Measurements from ENCODE around the gene XCR1. TPM values are rescaled to one million over a fixed set of nuclear protein-coding genes. Genes with fewer than 3 reads are reported as not detected.
"Not testable (repeated sequence)": the region's sequence is repeated elsewhere in the genome, so short reads cannot be mapped to it uniquely, and the experiment has no call there.

XCR1 gene
- polyA plus RNA-seq, 10 donors = 0.05 to 0.90 (median 0.19) TPM

GRCh38 chr3:46046231-46046630, 18.9 kb upstream of the XCR1 start:
- DNase-seq = not testable (repeated sequence)

- no peak for DNase-seq
Observed at GRCh38 chr3:46038916-46039315, 11.6 kb upstream of the XCR1 start.

DNA sequence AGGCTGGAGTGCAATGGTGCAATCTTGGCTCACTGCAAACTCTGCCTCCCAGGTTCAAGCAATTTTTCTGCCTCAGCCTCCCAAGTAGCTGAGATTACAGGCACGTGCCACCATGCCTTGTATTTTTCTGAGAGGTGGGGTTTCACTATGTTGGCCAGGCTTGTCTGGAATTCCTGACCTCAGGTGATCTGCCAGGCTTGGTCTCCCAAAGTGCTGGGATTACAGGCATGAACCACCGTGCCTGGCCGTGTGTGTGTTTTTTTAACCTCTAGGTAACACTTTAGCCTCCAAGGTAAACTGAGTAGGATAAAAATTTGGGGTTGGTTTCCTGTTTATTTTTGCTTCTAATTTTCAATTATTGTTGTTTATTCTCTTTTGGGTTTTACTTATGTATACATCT, 10.8 kb upstream of the XCR1 start:
- DNase-seq = not testable (repeated sequence)

DNA sequence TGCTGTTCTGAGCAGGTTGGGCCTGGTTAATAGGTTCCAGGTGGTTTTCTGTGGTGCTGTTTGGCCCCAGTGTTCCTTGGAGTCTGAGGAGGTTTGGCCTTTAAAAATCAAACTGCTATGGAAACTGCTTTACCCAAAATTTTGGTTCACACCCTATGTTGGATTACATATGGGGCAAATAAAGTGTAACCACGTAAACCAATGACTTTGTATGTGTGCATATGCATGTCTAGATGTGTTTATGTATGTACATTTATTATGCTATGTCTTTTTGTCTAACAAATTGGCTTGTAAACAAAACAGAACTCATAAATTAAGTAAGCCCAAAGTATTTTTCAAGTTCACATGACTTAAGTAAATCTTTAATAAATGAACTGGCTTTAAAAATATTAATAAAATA, 8.9 kb upstream of the XCR1 start:
- DNase-seq = no peak

- DNase-seq = no peak
Observed at GRCh38 chr3:46031747-46032146, 4.5 kb upstream of the XCR1 start.

DNA sequence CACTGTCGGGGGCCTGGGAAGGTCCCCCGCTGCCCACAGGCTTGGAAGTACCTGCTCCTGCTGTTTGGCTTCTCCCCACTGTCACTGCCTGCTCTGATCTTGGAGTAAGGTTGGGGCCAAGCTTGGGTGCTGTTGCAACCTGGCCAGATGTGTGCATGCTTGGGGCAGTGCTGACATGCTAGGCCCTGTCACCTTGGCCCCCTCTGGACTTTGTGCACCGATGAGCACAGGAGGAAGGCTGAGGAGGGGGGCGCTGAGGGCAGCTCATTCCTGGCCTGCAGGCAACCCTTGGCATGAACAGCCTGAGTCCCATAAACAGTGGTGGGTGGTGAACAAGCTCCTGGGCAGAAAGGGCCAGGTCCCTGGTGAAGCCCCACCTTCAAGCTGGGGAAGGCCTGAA, 4.0 kb upstream of the XCR1 start:
- no peak for DNase-seq

DNA sequence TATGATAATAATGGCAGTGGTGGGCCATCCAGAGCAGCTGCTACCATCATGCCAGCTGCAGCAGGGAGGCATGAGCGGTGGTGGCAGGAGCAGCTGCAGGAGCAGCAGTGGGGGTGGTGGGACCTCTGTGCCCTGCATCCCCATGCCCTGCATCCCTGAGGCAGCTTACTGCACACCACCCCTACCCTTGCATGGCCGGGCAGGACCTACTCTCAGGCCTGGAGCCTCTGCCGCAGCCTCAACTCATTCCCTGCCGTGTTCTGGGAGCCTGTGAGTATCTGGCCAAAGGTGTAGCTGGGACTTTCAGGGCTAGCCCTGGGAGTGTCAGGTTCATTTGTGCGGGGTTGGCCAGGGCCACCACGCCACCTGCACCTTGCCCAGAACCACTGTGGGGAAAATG, 3.3 kb upstream of the XCR1 start:
- no peak for DNase-seq

- DNase-seq = no peak
Observed at GRCh38 chr3:46029953-46030543, 2.8 kb upstream of the XCR1 start.

DNA sequence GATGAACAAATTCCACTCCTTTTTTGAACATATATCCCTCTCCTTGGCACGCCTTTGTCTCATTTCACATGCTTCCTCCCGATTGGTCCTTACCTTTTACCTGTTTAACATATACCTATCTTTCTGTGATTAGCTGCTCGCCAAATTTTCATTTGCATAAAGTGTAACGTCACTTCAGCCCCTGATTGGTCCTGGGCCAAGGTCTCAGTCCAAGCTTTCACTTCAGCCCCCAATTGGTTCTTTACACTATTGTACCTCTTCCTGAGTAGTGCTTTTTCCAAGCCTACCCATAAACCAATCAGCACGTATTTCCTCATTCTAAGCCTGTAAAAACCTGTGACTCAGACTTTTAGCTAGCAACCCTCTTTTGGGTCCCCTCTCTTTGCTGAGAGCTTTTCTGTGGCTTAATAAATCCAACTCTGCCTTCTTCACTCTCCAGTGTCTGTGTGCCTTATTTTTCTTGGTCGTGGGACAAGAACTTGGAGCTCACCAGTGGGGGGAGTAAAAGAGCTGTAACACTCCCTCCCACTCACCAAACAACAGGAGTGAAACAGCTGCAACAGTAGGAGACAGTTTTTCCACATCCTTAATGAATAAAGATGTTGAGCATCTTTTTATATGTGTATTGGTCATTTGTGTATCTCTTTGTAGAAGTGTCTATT, 584 bp upstream of the XCR1 start:
- no peak for DNase-seq

DNA sequence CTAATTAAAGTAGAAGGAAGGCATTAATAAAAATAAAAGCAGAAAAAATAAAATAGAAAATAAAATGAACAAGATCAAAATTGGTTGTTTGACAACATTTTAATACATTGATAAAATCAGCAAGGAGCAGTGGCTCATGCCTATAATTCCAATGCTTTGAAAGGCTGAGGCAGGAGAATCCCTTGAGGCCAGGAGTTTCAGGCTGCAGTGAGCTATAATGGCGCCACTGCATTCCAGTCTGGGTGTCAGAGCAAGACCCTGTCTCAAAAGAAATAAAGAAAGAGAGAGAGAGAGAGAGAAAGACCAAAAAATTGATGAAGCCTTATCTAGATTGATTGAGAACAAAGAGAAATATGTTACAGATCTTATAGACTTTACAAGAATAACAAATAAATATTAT, 2.1 kb downstream of the XCR1 start:
- DNase-seq = no peak

GRCh38 chr3:46024131-46024530, 3.2 kb downstream of the XCR1 start:
- no peak for DNase-seq

DNA sequence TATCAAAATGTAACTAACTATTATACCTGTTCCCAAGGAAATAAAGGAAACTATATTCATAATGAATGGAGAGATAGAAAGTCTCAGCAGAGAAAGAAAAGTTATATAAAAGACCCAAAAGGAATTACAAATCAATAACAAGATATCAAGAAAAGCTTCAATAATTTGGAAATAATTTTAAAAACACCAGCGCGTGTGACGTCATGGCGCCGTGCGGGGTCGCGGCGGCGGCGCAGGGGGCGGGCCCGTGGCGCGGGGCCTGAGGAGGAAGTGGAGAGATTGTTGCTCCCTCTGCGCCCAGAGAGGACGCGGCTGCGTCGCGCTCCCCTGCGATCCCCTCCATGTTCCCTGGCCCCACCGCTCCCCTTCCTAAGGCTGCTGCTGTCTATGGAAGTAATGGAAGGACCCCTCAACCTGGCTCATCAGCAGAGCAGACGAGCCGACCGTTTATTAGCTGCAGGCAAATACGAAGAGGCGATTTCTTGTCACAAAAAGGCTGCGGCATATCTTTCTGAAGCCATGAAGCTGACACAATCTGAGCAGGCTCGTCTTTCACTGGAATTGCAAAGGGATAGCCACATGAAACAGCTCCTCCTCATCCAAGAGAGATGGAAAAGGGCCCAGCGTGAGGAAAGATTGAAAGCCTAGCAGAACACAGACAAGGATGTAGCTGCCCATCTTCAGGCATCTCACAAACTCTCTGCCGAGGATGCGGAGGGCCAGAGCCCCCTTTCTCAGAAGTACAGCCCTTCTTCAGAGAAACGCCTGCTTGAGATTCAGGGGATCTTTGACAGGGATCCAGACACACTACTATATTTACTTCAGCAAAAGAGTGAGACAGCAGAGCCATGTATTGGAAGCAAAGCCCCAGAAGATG, 4.1 kb downstream of the XCR1 start:
- DNase-seq = no peak

GRCh38 chr3:46021516-46021915, 5.8 kb downstream of the XCR1 start:
- no peak for DNase-seq

- no peak for DNase-seq
Observed at GRCh38 chr3:46020766-46021510, 6.3 kb downstream of the XCR1 start.

DNA sequence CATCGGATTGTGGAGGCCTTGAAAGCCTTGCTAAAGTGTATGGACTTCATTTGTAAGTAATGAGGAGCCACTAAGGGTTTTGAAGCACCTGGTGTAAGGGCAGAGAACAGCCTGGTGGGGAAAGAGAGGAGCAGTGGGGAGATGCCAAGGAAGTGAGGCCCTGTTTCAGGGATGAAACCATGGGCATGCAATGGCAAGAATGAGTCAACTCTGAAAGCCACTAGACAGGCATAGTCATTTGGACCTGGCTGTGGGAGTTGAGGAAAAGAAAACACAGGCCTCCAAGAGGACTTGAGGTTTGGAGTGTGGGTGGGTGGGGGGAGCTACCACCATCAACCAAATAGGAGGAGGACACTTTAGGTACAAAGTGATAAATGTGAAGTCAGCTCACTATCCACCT, 7.6 kb downstream of the XCR1 start:
- DNase-seq = no peak

GRCh38 chr3:46017720-46018119, 9.6 kb downstream of the XCR1 start:
- no peak for DNase-seq

- no peak for DNase-seq
Observed at GRCh38 chr3:46013316-46014094, 13.8 kb downstream of the XCR1 start.

- DNase-seq = no peak
Observed at GRCh38 chr3:46012246-46012645, 15.0 kb downstream of the XCR1 start.

- no peak for DNase-seq
Observed at GRCh38 chr3:46010519-46011113, 16.7 kb downstream of the XCR1 start.

GRCh38 chr3:46008058-46008457, 19.2 kb downstream of the XCR1 start:
- DNase-seq = no peak

- DNase-seq = no peak
Observed at GRCh38 chr3:46007280-46007679, 20.0 kb downstream of the XCR1 start.

Measured in muscle of back (tissue), 11 donors.